Mesendoderm (in vitro differentiated cells): ENCODE results near the gene TEAD1.
A peak's percentile ranks its signal among the peaks of the same experiment; 100 is the strongest.

Experiments used
- DNase-seq: peaks from one replicate; pipeline ENCODE4 v3.0.0; 2013
- H2AK5ac ChIP-seq: 2 replicates; pipeline ENCODE4 v1.6.1; 2013; ENCODE audit warnings: low read length, inconsistent platforms
- H2BK120ac ChIP-seq: 2 replicates; pipeline ENCODE4 v1.6.1; 2013; ENCODE audit warnings: low read depth, mild to moderate bottlenecking, low read length, moderate library complexity, mixed read lengths
- H2BK15ac ChIP-seq: replicated peaks from 2 replicates; pipeline ENCODE4 v1.6.1; 2013; ENCODE audit warnings: low read depth, mild to moderate bottlenecking, moderate library complexity
- H2BK5ac ChIP-seq: 2 replicates; pipeline ENCODE4 v1.6.1; 2013; ENCODE audit warnings: low read length, inconsistent platforms
- H3K18ac ChIP-seq: 2 replicates; pipeline ENCODE4 v1.6.1; 2013; ENCODE audit warnings: mild to moderate bottlenecking, low read length, mixed read lengths
- H3K23ac ChIP-seq: one replicate; pipeline ENCODE4 v1.6.1; 2013; ENCODE audit warnings: low read length
- H3K27ac ChIP-seq: 2 replicates; pipeline ENCODE4 v1.5.1; 2013; ENCODE audit warnings: low read depth, mild to moderate bottlenecking, inconsistent platforms, low read length, moderate library complexity
- H3K27me3 ChIP-seq: 2 replicates; pipeline ENCODE4 v1.6.1; 2013; ENCODE audit warnings: low read length, control low read depth, mild to moderate bottlenecking, inconsistent platforms; ENCODE audit not compliant: insufficient read depth, poor library complexity
- H3K36me3 ChIP-seq: 2 replicates; pipeline ENCODE4 v1.6.1; 2013; ENCODE audit warnings: low read length, inconsistent platforms; ENCODE audit not compliant: control insufficient read depth, insufficient read depth
- H3K4ac ChIP-seq: one replicate; pipeline ENCODE4 v1.6.1; 2013; ENCODE audit warnings: low read depth, mild to moderate bottlenecking, low read length, moderate library complexity
- H3K4me1 ChIP-seq: 2 replicates; pipeline ENCODE4 v1.6.1; 2013; ENCODE audit warnings: low read depth, low read length, inconsistent platforms; ENCODE audit not compliant: control insufficient read depth
- H3K4me2 ChIP-seq: 2 replicates; pipeline ENCODE4 v1.6.1; 2013; ENCODE audit warnings: low read length
- H3K4me3 ChIP-seq: 2 replicates; pipeline ENCODE4 v1.5.1; 2013; ENCODE audit warnings: mild to moderate bottlenecking, low read length
- H3K56ac ChIP-seq: one replicate; pipeline ENCODE4 v1.6.1; 2013; ENCODE audit warnings: low read length
- H3K79me1 ChIP-seq: 2 replicates; pipeline ENCODE4 v1.6.1; 2013; ENCODE audit warnings: low read length, inconsistent platforms
- H3K79me2 ChIP-seq: 2 replicates; pipeline ENCODE4 v1.6.1; 2013; ENCODE audit warnings: mild to moderate bottlenecking, low read length; ENCODE audit not compliant: control insufficient read depth, insufficient read depth
- H3K9ac ChIP-seq: 2 replicates; pipeline ENCODE4 v1.6.1; 2013; ENCODE audit warnings: low read length, inconsistent platforms
- H4K5ac ChIP-seq: one replicate; pipeline ENCODE4 v1.6.1; 2013; ENCODE audit warnings: low read length
- H4K8ac ChIP-seq: one replicate; pipeline ENCODE4 v1.6.1; 2013; ENCODE audit warnings: low read depth, mild to moderate bottlenecking, control low read depth, low read length, moderate library complexity
- WGBS: extraction: QIAGEN DNeasy Blood & Tissue Kit; methylation state at CpG from one replicate; pipeline ENCODE4 v1.1.7; 2013; ENCODE audit warnings: low lambda C conversion rate, missing lambda C conversion rate; ENCODE audit not compliant: insufficient coverage; ENCODE audit errors: extremely low coverage; 5-methylcytosine and 5-hydroxymethylcytosine counted together

TEAD1 gene

DNA sequence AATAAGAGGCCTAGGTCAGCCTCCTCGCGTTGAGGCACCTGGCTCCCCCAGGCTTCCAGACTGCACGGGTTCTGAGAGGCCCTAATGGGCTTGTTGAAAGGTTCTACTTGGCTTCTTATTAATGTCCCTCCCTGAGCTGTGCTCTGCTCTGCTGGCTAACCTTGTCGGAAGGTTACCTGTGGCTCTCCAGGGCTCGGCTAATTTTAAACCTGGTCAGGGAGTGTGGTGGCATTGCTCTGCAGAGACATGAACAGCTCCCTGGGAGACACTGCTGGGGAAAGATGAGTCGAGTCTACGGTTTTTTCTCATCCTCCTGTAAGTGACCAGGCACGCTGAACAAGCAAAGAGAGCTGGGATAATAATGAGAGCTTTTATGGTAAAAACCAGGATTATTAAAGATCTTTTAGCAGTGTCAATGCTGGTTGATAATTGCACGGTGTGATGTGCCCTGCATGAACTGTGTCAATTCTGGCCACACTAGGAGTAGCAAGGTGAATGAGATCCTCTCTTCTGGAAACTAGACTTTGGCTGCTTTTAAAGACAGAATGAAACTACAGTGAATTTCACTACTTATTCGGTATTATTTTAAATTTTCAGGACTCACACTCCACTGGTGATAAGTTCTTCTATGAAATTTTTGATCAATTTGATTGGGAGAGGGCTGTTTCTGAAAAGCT lies 70.7 kb downstream of the TEAD1 start:
- H3K27ac ChIP-seq = no peak overlapping the region
- H2BK15ac ChIP-seq = no peak overlapping the region
- H3K18ac ChIP-seq = peak overlapping the region; percentile 32
- no peaks in the 10 kb centered on the region for H3K27me3 ChIP-seq
- no peak overlapping the region for H2AK5ac ChIP-seq
- H3K36me3 ChIP-seq = no peaks in the 10 kb centered on the region
- H2BK5ac ChIP-seq = no peak overlapping the region
- no peak overlapping the region for H4K5ac ChIP-seq
- peak overlapping the region; percentile 8 for H3K9ac ChIP-seq
- no peak overlapping the region for H3K4me2 ChIP-seq
- H3K23ac ChIP-seq = no peak overlapping the region
- no CpG with 5 or more reads among the region's 10 CpGs for WGBS
- H3K56ac ChIP-seq = no peak overlapping the region
- no peak overlapping the region for H3K4ac ChIP-seq
- peaks cover 9% of the 10 kb centered on the region for H3K4me1 ChIP-seq
- no peak overlapping the region for H3K4me3 ChIP-seq
- H4K8ac ChIP-seq = no peak overlapping the region
- no peak overlapping the region for H2BK120ac ChIP-seq
- DNase-seq = peak; percentile 55
- peaks cover 65% of the 10 kb centered on the region for H3K79me2 ChIP-seq
- peaks cover 21% of the 10 kb centered on the region for H3K79me1 ChIP-seq

DNA sequence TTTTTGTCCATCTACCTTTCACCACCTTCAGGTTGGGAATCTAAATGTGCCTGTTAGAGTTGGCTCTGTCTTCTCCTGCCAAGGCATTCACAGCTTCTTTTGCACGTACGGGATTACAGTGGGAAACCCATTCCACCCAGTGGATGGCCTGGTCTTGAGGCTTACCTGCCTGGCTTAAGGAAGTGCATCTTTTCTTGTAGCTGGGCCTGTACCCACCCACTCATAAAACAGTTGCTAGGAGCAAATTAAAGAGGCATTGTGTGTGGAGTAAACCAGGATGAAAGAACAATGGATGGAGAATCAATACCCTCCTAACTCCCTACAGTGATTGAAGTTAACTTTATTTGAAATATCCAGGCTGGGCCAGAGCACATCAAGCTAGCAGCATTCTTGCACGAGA lies 71.6 kb downstream of the TEAD1 start:
- Histone ChIP-seq H4K8ac (no peak overlapping the region), H4K5ac (no peak overlapping the region), H3K18ac (no peak overlapping the region), H3K36me3 (no peaks in the 10 kb centered on the region), H2AK5ac (no peak overlapping the region), H2BK5ac (no peak overlapping the region), H3K23ac (no peak overlapping the region), H2BK15ac (no peak overlapping the region), H2BK120ac (no peak overlapping the region), H3K4me2 (no peak overlapping the region), H3K4me3 (no peak overlapping the region), H3K4me1 (peaks cover 14% of the 10 kb centered on the region), H3K56ac (no peak overlapping the region), H3K79me2 (peaks cover 69% of the 10 kb centered on the region), H3K9ac (peak overlapping the region; percentile 1), H3K27ac (no peak overlapping the region), H3K27me3 (no peaks in the 10 kb centered on the region), H3K79me1 (peaks cover 26% of the 10 kb centered on the region), H3K4ac (no peak overlapping the region)
- peak; percentile 50 for DNase-seq
- WGBS = no CpG with 5 or more reads among the region's 3 CpGs

DNA sequence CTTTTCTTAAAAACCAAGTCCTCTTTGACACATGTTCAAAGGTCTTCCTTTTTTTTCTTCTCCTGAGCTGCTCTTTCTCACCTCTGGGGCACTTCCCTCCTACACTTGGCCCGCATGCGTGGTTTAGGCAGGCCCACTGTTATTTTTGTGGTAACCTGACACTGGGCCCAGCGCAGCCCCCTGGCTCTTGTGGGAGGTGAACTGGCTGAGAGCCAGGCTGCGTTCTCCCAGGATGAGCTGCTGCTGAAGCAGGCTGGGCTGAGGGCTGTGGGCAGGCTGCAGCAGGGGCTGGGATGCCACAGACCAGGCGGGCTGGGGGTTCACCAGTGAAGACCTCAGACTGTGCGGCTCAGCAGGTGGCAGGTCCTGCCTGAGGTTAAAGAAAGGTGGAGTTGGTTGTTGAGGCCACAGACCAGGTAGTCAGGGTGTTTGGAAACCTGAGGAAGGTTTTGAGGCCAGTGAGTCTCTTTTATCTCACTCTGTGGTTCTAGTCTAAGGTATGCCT lies 72.4 kb downstream of the TEAD1 start:
- Histone ChIP-seq H3K27ac (peak overlapping the region; percentile 47), H3K4me1 (peaks cover 15% of the 10 kb centered on the region), H3K18ac (no peak overlapping the region), H3K4me2 (no peak overlapping the region), H3K9ac (peak overlapping the region; percentile 7), H3K23ac (no peak overlapping the region), H3K4ac (no peak overlapping the region), H3K36me3 (no peaks in the 10 kb centered on the region), H2BK120ac (no peak overlapping the region), H3K56ac (peak overlapping the region; percentile 38), H2BK5ac (no peak overlapping the region), H4K8ac (no peak overlapping the region), H2AK5ac (no peak overlapping the region), H2BK15ac (no peak overlapping the region), H3K27me3 (no peaks in the 10 kb centered on the region), H3K79me1 (peaks cover 25% of the 10 kb centered on the region), H4K5ac (no peak overlapping the region), H3K79me2 (peaks cover 73% of the 10 kb centered on the region), H3K4me3 (no peak overlapping the region)
- WGBS = no CpG with 5 or more reads among the region's 6 CpGs
- peak; percentile 98 for DNase-seq

DNA sequence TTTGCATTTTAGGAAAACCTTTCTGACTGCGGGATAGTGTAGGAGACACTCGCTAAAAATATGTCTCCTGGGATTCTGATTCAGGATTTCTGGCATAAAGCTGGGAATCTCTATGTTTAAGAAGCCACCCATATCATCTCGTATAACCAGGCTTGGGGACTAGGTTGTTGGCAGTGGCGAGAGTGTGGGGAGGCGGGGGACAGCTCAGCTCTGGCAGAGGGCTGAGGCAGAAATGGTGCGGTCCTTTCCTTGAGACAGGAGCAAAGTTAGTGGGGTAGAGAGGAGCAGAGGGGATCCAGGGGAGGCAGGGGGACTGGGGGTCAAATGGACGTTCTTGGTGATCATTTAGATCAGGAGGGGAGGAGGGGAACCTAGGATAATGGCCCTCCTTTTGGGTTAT lies 74.3 kb downstream of the TEAD1 start:
- no peak overlapping the region for H3K4me3 ChIP-seq
- no peak overlapping the region for H3K9ac ChIP-seq
- H2BK120ac ChIP-seq = no peak overlapping the region
- H3K23ac ChIP-seq = no peak overlapping the region
- no peak overlapping the region for H3K27ac ChIP-seq
- WGBS = no CpG with 5 or more reads among the region's 7 CpGs
- peak overlapping the region; percentile 33 for H3K18ac ChIP-seq
- peaks cover 76% of the 10 kb centered on the region for H3K79me2 ChIP-seq
- no peak overlapping the region for H4K5ac ChIP-seq
- no peak overlapping the region for H2AK5ac ChIP-seq
- H2BK15ac ChIP-seq = no peak overlapping the region
- H3K79me1 ChIP-seq = peaks cover 26% of the 10 kb centered on the region
- no peaks in the 10 kb centered on the region for H3K27me3 ChIP-seq
- H4K8ac ChIP-seq = no peak overlapping the region
- no peak for DNase-seq
- peaks cover 15% of the 10 kb centered on the region for H3K4me1 ChIP-seq
- no peak overlapping the region for H3K4ac ChIP-seq
- no peak overlapping the region for H3K56ac ChIP-seq
- no peak overlapping the region for H2BK5ac ChIP-seq
- no peak overlapping the region for H3K4me2 ChIP-seq
- no peaks in the 10 kb centered on the region for H3K36me3 ChIP-seq

DNA sequence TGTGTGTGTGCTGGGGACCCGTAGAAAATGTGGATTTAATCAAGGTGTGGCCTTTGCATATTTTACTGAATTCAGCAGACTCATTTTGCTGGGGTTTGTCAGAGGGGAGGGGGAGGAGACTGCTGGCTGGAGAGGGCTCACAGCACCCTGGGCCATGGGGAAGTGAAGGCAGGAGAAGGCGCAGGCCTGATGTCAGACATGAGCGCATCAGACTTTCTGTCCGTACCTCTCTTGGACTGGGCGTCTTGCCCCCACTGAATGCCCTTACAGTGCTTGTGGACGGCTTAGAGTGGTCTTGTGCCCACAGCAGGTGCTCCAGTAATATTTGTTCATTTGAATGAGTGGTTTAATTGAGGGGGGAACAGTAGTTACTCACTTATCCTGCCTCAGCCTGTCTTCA lies 75.2 kb downstream of the TEAD1 start:
- H2BK120ac ChIP-seq = no peak overlapping the region
- no peak overlapping the region for H2AK5ac ChIP-seq
- no peak for DNase-seq
- no peak overlapping the region for H4K5ac ChIP-seq
- H3K79me2 ChIP-seq = peaks cover 78% of the 10 kb centered on the region
- no peak overlapping the region for H3K23ac ChIP-seq
- H2BK5ac ChIP-seq = no peak overlapping the region
- H3K56ac ChIP-seq = peak overlapping the region; percentile 38
- H3K4me1 ChIP-seq = peaks cover 19% of the 10 kb centered on the region
- no peak overlapping the region for H3K4me2 ChIP-seq
- no peak overlapping the region for H3K9ac ChIP-seq
- H3K4ac ChIP-seq = no peak overlapping the region
- no peak overlapping the region for H3K18ac ChIP-seq
- no peak overlapping the region for H2BK15ac ChIP-seq
- H3K27ac ChIP-seq = no peak overlapping the region
- no peak overlapping the region for H4K8ac ChIP-seq
- H3K4me3 ChIP-seq = no peak overlapping the region
- no CpG with 5 or more reads among the region's 6 CpGs for WGBS
- H3K27me3 ChIP-seq = no peaks in the 10 kb centered on the region
- H3K36me3 ChIP-seq = no peaks in the 10 kb centered on the region
- H3K79me1 ChIP-seq = peaks cover 25% of the 10 kb centered on the region

DNA sequence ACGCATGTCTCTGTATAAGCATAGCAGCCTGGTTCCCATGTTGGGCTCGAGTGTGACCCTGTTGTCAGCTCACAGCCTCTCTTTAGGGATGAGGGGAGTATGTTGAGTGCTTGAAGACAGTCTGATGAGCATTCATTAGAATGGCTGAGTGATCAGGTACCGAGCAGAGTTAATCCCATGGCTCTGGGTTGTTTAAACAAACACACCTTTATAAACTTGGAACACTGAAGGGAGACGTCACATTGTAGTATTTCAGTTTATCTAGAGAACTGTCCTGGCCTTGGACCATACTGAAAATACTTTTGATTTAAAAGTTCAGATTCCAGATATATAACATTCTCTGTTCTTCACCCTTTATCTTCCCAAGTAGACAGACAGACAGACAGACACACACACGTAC lies 76.0 kb downstream of the TEAD1 start:
- H3K27me3 ChIP-seq = no peaks in the 10 kb centered on the region
- no CpG with 5 or more reads among the region's 5 CpGs for WGBS
- H4K5ac ChIP-seq = no peak overlapping the region
- H3K79me1 ChIP-seq = peaks cover 28% of the 10 kb centered on the region
- H3K18ac ChIP-seq = peak overlapping the region; percentile 64
- no peak overlapping the region for H2AK5ac ChIP-seq
- no peak overlapping the region for H3K23ac ChIP-seq
- no peak overlapping the region for H2BK15ac ChIP-seq
- H3K9ac ChIP-seq = no peak overlapping the region
- H3K4ac ChIP-seq = no peak overlapping the region
- H3K27ac ChIP-seq = no peak overlapping the region
- DNase-seq = no peak
- H3K4me2 ChIP-seq = no peak overlapping the region
- H2BK120ac ChIP-seq = no peak overlapping the region
- H3K79me2 ChIP-seq = peaks cover 80% of the 10 kb centered on the region
- H3K36me3 ChIP-seq = no peaks in the 10 kb centered on the region
- H4K8ac ChIP-seq = no peak overlapping the region
- H3K4me1 ChIP-seq = peaks cover 25% of the 10 kb centered on the region
- no peak overlapping the region for H3K56ac ChIP-seq
- H2BK5ac ChIP-seq = no peak overlapping the region
- H3K4me3 ChIP-seq = no peak overlapping the region
